D721Med (cell line): ENCODE data around the gene FARSA.

Experiments used
- DNase-seq: peaks from one replicate; pipeline ENCODE4 v3.0.0; 2011; ENCODE audit warnings: low spot score; ENCODE audit not compliant: insufficient read length
- FAIRE-seq: peaks from 2 replicates; lab custom pipeline; 2011; peaks lifted over from hg19 to GRCh38; lab: Jason Lieb, UNC
- TF ChIP-seq, protein P1 (sequence below): IDR thresholded peaks from 2 replicates; pipeline ENCODE4 v1.5.1; 2012; ENCODE audit warnings: mild to moderate bottlenecking, control low read depth; ENCODE audit not compliant: insufficient read depth; ENCODE audit errors: missing control alignments

FARSA gene

DNA sequence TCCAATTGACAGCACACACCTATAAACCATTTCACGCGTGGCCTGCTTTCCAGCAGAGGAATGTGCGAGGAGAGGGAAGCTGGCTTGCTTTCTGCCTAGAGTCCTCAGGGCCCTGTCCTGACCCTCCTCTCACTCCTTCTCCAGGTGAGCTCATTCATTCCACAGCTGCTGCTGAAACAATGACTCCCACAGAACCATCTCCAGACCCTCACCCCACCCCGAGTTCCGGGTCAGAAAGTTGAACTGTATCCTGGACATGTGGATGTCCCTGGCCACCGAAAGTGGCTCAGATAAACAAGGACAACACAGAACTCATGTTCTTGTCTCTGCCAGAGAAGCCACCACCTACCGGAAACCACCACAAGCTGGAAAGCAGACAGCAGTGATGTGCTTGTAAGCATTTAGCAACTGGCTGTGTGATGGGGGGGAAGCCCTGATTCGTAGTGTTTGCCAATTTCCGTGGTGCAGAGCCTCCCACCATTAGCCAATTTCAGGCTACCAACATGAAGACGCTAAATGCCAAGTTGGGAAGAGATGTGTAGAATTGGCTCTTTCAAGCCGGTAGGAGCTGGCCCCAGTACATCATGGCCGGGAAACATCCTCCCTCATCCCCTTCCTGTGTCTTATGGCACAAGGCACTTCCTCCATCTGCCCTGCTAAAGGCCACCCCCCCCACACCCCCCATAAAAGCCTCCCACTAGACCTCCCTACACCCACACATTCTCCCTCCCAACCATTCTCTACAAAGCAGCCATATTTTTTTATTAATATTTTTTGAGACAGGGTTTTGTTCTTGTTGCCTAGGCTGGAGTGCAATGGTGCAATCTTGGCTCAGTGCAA lies 19.4 kb downstream of the FARSA start:
- no peak for DNase-seq
- TF ChIP-seq, protein P1, sequence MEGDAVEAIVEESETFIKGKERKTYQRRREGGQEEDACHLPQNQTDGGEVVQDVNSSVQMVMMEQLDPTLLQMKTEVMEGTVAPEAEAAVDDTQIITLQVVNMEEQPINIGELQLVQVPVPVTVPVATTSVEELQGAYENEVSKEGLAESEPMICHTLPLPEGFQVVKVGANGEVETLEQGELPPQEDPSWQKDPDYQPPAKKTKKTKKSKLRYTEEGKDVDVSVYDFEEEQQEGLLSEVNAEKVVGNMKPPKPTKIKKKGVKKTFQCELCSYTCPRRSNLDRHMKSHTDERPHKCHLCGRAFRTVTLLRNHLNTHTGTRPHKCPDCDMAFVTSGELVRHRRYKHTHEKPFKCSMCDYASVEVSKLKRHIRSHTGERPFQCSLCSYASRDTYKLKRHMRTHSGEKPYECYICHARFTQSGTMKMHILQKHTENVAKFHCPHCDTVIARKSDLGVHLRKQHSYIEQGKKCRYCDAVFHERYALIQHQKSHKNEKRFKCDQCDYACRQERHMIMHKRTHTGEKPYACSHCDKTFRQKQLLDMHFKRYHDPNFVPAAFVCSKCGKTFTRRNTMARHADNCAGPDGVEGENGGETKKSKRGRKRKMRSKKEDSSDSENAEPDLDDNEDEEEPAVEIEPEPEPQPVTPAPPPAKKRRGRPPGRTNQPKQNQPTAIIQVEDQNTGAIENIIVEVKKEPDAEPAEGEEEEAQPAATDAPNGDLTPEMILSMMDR: no peak
- no peak for FAIRE-seq

DNA sequence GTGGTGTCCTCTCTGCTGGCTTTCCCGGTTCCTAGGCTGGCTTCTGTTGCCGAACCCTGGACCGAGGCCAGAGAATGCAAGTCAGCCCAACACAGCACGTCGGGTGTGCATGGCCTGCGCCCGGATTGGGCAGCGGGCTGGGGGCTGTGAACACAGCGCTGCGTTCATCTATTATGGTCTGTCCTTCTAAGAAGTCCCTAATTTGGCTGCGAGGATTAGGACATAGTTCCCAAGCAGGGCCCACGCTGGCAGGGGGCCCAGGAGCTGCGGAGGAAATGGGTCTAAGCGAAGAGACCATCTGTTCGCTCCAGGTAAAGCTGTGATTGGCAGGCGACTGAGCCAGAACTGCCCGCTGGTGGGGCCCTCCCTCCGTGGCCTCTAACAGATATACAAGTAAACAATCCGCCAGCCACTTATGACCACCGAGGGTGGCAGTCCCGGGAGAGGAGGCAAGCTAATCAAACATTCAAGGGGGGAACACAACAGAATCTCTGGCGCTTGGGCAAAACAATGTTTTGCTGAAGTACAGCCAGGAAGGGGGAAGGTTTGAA lies 20.4 kb downstream of the FARSA start:
- FAIRE-seq: no peak
- DNase-seq: peak; percentile 70
- TF ChIP-seq, protein P1: no peak

DNA sequence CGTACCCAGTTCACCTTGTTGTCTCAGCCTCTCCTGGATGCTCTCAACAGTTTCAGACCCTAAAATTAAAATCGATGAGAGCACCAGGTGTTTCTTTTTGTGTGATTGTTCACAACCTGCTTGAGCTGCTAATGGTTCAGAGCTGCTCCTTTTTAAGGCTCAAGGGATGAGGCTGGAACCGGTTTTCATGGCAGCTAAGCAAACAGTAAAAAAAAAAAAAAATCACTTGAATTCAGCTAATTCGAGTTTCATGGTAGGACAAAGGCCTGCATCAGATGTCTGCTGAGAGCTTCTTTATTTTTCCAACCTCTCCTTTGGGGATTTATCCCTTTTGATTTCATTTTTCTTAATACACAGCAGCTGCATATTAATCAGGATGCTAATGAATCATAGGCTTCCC lies 20.9 kb downstream of the FARSA start:
- TF ChIP-seq, protein P1: no peak
- FAIRE-seq: no peak
- no peak for DNase-seq

DNA sequence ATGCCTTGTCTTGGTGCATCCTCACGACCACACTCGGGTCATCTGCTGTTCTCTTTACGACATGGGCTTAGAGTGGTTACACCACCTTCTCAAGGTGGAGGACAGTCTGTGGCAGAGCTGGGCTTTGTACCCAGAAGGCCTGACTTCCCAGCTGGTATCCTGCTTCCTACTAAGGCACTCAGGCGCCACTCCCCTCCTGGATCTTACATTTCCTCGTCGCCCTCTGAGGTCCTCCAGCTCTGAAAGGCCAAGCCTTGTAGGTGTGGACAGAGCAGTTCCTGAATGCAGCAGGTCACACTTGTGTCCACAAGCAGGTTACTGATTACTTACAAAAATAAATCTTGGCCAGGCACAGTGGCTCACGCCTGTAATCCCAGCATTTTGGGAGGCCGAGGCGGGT lies 26.3 kb downstream of the FARSA start:
- TF ChIP-seq, protein P1: no peak
- FAIRE-seq (no peak), DNase-seq (no peak)

DNA sequence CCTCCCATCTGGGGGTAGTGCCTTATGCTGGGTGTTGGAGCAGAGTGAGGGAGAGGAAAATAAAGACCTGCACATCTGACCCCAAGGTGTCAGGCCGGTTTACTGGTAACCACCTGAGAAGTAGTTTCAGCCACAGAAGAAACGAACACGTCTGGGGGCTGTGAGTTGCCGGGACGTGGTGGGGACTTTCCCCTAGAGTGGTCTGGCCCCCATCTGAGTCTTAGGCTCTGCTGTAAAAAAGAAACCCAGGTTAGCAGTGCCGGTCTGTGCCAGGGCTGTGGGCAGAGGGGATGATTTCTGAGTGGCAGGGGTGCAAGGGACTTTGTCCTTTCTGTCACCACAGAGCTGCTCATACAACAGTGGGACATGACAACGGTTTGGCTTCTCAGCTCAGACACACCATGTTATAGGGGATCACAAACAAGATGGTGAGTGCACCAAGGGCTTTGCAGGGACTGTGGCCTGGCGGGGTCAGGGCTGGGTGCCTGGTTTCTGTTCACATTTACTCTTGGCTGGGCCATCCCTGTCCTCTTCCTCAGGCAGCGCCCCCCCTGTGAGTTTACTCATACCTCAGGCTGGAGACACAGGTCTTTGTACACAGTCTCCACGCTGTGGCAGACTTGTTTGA lies 33.5 kb downstream of the FARSA start:
- DNase-seq: no peak
- FAIRE-seq: no peak
- TF ChIP-seq, protein P1: no peak

DNA sequence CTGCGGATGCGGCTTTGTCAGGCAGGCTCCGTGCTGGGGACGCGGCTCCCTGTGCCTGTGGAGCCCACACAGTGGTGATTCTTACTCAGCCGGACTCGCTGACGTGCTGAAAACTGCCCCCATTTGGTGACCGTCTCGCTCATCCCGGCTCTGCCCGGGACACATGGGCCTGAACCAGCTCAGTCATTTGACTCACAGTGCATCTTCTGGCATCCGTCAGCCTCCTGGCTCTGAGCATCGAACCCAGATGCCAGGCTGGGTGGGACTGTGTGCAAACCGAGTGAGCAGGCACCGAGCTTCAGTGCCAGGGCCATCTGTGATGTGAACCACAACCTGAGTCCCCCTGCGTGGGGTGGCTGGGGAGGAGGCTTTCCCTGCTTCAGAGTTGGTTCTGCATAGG lies 37.1 kb downstream of the FARSA start:
- DNase-seq (no peak), FAIRE-seq (no peak)
- TF ChIP-seq, protein P1: no peak
